ENCODE results near the gene ZNF691. TPM values are rescaled to one million over a fixed set of nuclear protein-coding genes. Genes with fewer than 3 reads are reported as not detected.
"Not testable (repeated sequence)": the region's sequence is repeated elsewhere in the genome, so short reads cannot be mapped to it uniquely, and the experiment has no call there.

The ZNF691 gene
- polyA plus RNA-seq, 1 experiment, result 5.6 TPM

GRCh38 chr1:42861014-42861399 is 14.6 kb downstream of the ZNF691 start:
- Histone ChIP-seq H3K36me3 (ENCODE audit: control insufficient read depth, insufficient read depth, low read length) (no peaks in the 10 kb centered on the region), H3K4me3 (ENCODE audit: low read depth, low read length) (no peak overlapping the region), H3K27me3 (ENCODE audit: control insufficient read depth, insufficient read depth, low read length) (peaks cover 4% of the 10 kb centered on the region; the same call in 1 of the 2 replicates)
- no peak for DNase-seq (ENCODE audit: low read depth)
- no peak for TF ChIP-seq CTCF (IDR thresholded peaks at IDR 0.05; ENCODE audit: insufficient read depth, low read depth, low read length)
- ChIA-PET CTCF (no interaction called here), POLR2A (no interaction called here)

- ChIA-PET POLR2A (no interaction called here), CTCF (no interaction called here)
- Histone ChIP-seq H3K36me3 (ENCODE audit: control insufficient read depth, insufficient read depth, low read length) (no peaks in the 10 kb centered on the region), H3K27me3 (ENCODE audit: control insufficient read depth, insufficient read depth, low read length) (peaks cover 2% of the 10 kb centered on the region; the same call in 1 of the 2 replicates), H3K4me3 (ENCODE audit: low read depth, low read length) (no peak overlapping the region)
- no peak for DNase-seq (ENCODE audit: low read depth)
- TF ChIP-seq CTCF (IDR thresholded peaks at IDR 0.05; ENCODE audit: insufficient read depth, low read depth, low read length), result no peak
These were observed 20.1 kb downstream of the ZNF691 start for GRCh38 chr1:42866549-42866948.

- POLR2A ChIA-PET; CTCF ChIA-PET; H3K36me3 ChIP-seq (ENCODE audit: control insufficient read depth, insufficient read depth, low read length); H3K4me3 ChIP-seq (ENCODE audit: low read depth, low read length); H3K27me3 ChIP-seq (ENCODE audit: control insufficient read depth, insufficient read depth, low read length); DNase-seq (ENCODE audit: low read depth): not testable (repeated sequence)
These were observed 22.1 kb downstream of the ZNF691 start for GRCh38 chr1:42868466-42868865.

GRCh38 chr1:42869254-42869653 is 22.8 kb downstream of the ZNF691 start:
- POLR2A ChIA-PET; DNase-seq (ENCODE audit: low read depth); H3K36me3 ChIP-seq (ENCODE audit: control insufficient read depth, insufficient read depth, low read length); H3K27me3 ChIP-seq (ENCODE audit: control insufficient read depth, insufficient read depth, low read length); CTCF ChIA-PET; H3K4me3 ChIP-seq (ENCODE audit: low read depth, low read length): not testable (repeated sequence)

DNA sequence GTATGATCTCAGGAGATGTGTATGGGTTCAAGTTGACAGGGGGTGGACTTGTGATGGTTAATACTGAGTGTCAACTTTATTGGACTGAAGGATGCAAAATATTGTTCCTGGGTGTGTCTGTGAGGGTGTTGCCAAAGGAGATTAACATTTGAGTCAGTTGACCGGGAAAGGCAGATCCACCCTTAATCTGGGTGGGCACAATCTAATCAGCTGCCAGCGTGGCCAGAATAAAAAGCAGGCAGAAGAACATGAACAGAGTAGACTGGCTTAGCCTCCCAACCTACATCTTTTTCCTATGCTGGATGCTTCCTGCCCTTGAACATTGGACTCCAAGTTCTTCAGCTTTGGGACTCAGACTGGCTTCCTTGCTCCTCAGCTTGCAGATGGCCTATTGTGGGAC is 23.3 kb downstream of the ZNF691 start:
- H3K27me3 ChIP-seq (ENCODE audit: control insufficient read depth, insufficient read depth, low read length); POLR2A ChIA-PET; H3K4me3 ChIP-seq (ENCODE audit: low read depth, low read length); H3K36me3 ChIP-seq (ENCODE audit: control insufficient read depth, insufficient read depth, low read length); DNase-seq (ENCODE audit: low read depth): not testable (repeated sequence)
- CTCF ChIA-PET, result interaction anchor here (0.6 kb wide), 1 partner anchor 199 kb away, joined by 3 read pairs; no protein-coding TSS in a partner anchor

DNA sequence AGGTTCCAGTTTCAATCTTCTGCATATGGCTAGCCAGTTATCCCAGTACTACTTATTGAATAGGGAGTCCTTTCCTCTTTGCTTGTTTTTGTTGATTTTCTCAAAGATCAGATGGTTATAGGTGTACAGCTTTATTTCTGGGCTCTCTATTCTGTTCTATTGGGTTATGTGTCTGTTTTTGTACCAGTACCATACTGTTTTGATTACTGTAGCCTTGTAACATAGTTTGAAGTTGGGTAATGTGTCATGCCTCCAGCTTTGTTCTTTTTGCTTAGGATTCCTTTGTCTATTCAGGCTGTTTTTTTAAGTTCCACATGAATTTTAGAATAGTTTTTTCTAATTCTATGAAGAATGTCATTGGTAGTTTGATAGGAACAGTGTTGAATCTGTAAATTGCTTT is 26.7 kb downstream of the ZNF691 start:
- DNase-seq (ENCODE audit: low read depth); H3K27me3 ChIP-seq (ENCODE audit: control insufficient read depth, insufficient read depth, low read length); CTCF ChIA-PET; H3K36me3 ChIP-seq (ENCODE audit: control insufficient read depth, insufficient read depth, low read length); POLR2A ChIA-PET; H3K4me3 ChIP-seq (ENCODE audit: low read depth, low read length): not testable (repeated sequence)

DNA sequence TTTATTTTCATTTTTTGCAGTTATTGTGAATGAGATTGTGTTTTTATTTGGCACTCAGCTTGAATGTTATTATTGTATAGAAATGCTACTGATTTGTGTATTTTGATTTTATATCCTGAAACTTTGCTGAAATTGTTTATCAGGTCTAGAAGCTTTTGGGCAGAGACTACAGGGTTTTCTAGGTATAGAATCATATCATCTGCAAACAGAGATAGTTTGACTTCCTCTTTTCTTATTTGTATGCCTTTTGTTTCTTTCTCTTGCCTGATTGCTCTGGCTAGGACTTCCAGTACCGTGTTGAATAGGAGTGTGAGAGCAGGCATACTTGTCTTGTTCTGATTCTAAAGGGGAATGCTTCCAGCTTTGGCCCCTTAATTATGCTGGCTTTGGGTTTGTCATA is 27.3 kb downstream of the ZNF691 start:
- H3K36me3 ChIP-seq (ENCODE audit: control insufficient read depth, insufficient read depth, low read length), result no peaks in the 10 kb centered on the region
- POLR2A ChIA-PET, result no interaction called here
- CTCF ChIA-PET, result interaction anchor here (0.6 kb wide), 1 partner anchor 40 kb away, joined by 3 read pairs; no protein-coding TSS in a partner anchor
- TF ChIP-seq CTCF (IDR thresholded peaks at IDR 0.05; ENCODE audit: insufficient read depth, low read depth, low read length), result no peak
- no peak overlapping the region for H3K4me3 ChIP-seq (ENCODE audit: low read depth, low read length)
- no peak for DNase-seq (ENCODE audit: low read depth)
- peaks cover 5% of the 10 kb centered on the region for H3K27me3 ChIP-seq (ENCODE audit: control insufficient read depth, insufficient read depth, low read length)

Data from BJ (cell line).